Parathyroid adenoma (tissue), 2 donors: ENCODE results near the gene PLCB1.

ENCODE experiments used
- H2AFZ ChIP-seq: fragments of 300-600 bp; sonication (generic); one replicate; pipeline ENCODE4 v1.7.0; 2017; ENCODE audit warnings: antibody characterized with exemption, mild to moderate bottlenecking
- H3K27ac ChIP-seq: fragments of 300-600 bp; sonication (generic); one replicate; pipeline ENCODE4 v1.7.0; 2017
- H3K27me3 ChIP-seq: fragments of 300-600 bp; sonication (generic); one replicate; pipeline ENCODE4 v1.7.0; 2017; ENCODE audit warnings: low read length; ENCODE audit not compliant: control insufficient read depth, insufficient read depth
- H3K36me3 ChIP-seq: fragments of 300-600 bp; sonication (generic); one replicate; pipeline ENCODE4 v1.7.0; 2017; ENCODE audit warnings: low read length; ENCODE audit not compliant: control insufficient read depth, insufficient read depth
- H3K4me1 ChIP-seq: fragments of 300-600 bp; sonication (generic); one replicate; pipeline ENCODE4 v1.7.0; 2017; ENCODE audit warnings: control low read depth
- H3K4me2 ChIP-seq: fragments of 300-600 bp; sonication (generic); one replicate; pipeline ENCODE4 v1.7.0; 2017; ENCODE audit warnings: low read length
- H3K4me3 ChIP-seq: fragments of 300-600 bp; sonication (generic); one replicate; pipeline ENCODE4 v1.7.0; 2017; ENCODE audit warnings: low read depth, low read length
- H3K79me2 ChIP-seq: fragments of 300-600 bp; sonication (generic); one replicate; pipeline ENCODE4 v1.7.0; 2017; ENCODE audit warnings: control low read depth
- H3K9ac ChIP-seq: fragments of 300-600 bp; sonication (generic); one replicate; pipeline ENCODE4 v1.7.0; 2017; ENCODE audit warnings: mild to moderate bottlenecking
- H3K9me3 ChIP-seq: fragments of 300-600 bp; sonication (generic); one replicate; pipeline ENCODE4 v1.7.0; 2017; ENCODE audit warnings: low read length; ENCODE audit not compliant: control insufficient read depth
- TF ChIP-seq, protein P1 (sequence below): fragments of 300-600 bp; sonication (generic); IDR thresholded peaks from one replicate; pipeline ENCODE4 v1.7.0; 2017; ENCODE audit warnings: antibody characterized with exemption, mild to moderate bottlenecking
- donor health status: primary hyperparathyroidism.

The PLCB1 gene

DNA sequence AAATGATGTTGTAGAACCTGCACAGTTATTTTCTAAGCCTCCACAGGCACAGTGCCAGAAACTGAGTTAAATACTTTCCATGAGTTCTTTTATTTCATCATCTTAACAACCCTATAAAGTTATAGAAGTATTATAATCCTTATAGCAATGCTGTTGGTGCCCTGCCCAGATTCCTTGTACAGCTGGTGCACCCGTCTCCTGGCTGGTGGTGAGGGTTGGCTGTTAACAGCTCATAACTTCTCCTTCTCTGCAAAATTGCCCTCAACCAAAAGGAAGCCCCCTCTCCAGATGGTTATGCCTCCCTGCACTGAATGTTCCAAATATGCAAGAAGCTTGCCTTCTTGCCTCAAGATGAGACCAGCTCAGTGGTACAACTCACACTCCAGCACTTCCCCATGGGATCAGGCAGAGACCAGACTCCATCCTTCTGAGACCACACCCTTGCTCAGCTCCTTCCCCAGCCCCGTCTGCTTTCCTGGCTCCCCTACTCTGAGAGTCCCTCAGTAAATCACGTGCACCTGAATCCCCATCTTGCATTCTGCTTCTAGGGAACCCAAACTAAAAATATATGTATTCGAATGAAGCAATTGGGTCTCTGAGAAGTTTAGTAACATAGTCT, 632.4 kb downstream of the PLCB1 start:
- H3K9ac ChIP-seq: no peak overlapping the region
- H3K36me3 ChIP-seq: no peaks in the 10 kb centered on the region
- no peak overlapping the region for H3K27ac ChIP-seq
- no peaks in the 10 kb centered on the region for H3K9me3 ChIP-seq
- H3K4me1 ChIP-seq: peaks cover 4% of the 10 kb centered on the region
- H3K4me2 ChIP-seq: no peak overlapping the region
- TF ChIP-seq, protein P1, sequence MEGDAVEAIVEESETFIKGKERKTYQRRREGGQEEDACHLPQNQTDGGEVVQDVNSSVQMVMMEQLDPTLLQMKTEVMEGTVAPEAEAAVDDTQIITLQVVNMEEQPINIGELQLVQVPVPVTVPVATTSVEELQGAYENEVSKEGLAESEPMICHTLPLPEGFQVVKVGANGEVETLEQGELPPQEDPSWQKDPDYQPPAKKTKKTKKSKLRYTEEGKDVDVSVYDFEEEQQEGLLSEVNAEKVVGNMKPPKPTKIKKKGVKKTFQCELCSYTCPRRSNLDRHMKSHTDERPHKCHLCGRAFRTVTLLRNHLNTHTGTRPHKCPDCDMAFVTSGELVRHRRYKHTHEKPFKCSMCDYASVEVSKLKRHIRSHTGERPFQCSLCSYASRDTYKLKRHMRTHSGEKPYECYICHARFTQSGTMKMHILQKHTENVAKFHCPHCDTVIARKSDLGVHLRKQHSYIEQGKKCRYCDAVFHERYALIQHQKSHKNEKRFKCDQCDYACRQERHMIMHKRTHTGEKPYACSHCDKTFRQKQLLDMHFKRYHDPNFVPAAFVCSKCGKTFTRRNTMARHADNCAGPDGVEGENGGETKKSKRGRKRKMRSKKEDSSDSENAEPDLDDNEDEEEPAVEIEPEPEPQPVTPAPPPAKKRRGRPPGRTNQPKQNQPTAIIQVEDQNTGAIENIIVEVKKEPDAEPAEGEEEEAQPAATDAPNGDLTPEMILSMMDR: no peak
- H3K79me2 ChIP-seq: no peaks in the 10 kb centered on the region
- H2AFZ ChIP-seq: no peak overlapping the region
- H3K27me3 ChIP-seq: no peaks in the 10 kb centered on the region
- no peak overlapping the region for H3K4me3 ChIP-seq

DNA sequence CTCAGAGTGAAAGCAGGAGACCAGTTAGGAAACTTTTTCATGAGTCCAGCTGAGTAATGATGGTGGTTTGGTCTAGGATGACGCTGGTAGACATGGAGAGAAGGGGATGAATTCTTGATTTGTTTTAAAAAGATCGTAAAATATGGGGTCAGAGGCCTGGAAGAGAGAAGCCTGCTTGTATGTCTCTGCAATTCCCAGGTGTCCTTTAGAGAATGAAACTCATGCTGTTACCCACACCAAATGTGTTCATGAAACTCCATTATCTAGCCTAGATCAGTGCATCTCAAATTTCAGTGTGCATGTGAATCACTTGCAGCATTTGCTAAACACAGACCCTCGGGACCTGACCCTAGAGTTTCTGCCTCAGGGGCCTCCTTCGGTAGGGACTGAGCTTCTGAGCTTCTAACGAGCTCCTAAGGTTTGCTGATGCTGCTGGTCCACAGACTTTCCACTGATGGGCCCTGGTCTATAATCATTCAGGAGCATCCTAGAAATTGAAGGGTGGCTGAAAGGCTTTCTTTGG, 634.9 kb downstream of the PLCB1 start:
- no peak overlapping the region for H2AFZ ChIP-seq
- TF ChIP-seq, protein P1: no peak
- H3K4me1 ChIP-seq: peaks cover 4% of the 10 kb centered on the region

DNA sequence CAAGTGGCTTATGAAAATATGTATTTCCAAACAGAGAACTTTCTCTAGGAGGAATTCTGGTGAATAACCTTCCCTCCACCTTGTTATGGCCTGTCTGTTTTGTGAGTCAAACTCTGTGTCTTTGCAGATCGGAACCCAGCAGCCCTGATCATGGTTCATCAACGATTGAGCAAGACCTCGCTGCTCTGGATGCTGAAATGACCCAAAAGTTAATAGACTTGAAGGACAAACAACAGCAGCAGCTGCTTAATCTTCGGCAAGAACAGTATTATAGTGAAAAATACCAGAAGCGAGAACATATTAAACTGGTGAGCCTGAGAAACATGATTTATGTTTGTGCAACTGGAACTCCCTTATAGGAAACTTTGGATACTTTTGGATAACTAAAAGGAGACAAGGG, 642.3 kb downstream of the PLCB1 start:
- TF ChIP-seq, protein P1: no peak
- Histone ChIP-seq H3K27me3 (no peaks in the 10 kb centered on the region), H3K4me1 (no peaks in the 10 kb centered on the region), H3K4me3 (no peak overlapping the region), H3K79me2 (no peaks in the 10 kb centered on the region), H3K27ac (no peak overlapping the region), H3K36me3 (no peaks in the 10 kb centered on the region), H3K9ac (no peak overlapping the region), H3K9me3 (no peaks in the 10 kb centered on the region), H2AFZ (no peak overlapping the region), H3K4me2 (no peak overlapping the region)

More for the DNA sequence above, 634.9 kb downstream of the PLCB1 start:
- Histone ChIP-seq H3K27ac (no peak overlapping the region), H3K27me3 (no peaks in the 10 kb centered on the region), H3K4me3 (no peak overlapping the region), H3K4me2 (no peak overlapping the region), H3K36me3 (no peaks in the 10 kb centered on the region), H3K79me2 (no peaks in the 10 kb centered on the region), H3K9ac (no peak overlapping the region), H3K9me3 (no peaks in the 10 kb centered on the region)

DNA sequence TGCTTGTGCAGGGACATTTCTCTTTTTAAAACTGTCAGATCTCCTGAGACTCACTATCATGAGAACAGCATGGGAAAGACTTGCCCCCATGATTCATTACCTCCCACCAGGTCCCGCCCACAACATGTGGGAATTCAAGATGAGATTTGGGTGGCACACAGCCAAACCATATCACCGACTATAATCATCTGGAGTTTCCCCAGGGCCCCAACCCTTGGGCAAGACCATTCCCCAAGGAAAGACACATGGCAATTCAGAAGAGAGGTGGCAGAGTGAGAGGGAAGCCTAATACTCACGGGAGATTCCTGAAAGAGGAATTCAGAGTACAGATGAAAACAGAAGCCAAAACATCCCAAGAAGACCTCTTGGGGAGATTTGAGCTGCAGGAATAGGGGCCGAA, 645.8 kb downstream of the PLCB1 start:
- Histone ChIP-seq H3K4me2 (no peak overlapping the region), H3K27ac (no peak overlapping the region), H3K4me3 (no peak overlapping the region), H3K9me3 (no peaks in the 10 kb centered on the region), H3K4me1 (no peaks in the 10 kb centered on the region), H3K36me3 (no peaks in the 10 kb centered on the region), H3K27me3 (no peaks in the 10 kb centered on the region), H3K79me2 (no peaks in the 10 kb centered on the region), H3K9ac (no peak overlapping the region), H2AFZ (no peak overlapping the region)
- TF ChIP-seq, protein P1: no peak

DNA sequence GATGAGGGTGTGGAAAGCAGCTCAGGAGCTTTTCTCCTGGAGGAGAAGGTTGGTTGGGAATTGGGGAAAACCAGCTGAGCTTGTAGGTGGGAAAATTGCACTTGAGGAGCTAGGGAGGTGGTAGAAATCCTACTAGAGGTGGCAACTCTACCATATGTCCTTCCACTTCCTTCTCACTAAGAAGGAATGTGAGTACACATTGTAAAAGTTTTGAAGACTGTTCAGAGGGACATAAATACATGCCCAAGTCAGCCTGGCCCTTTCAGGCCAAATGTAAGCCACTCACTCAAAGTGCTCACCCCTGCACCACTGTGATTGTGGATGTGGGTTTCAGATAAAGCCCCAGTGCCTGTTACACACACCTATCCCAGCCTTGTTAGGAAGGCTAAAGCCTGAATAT, 646.3 kb downstream of the PLCB1 start:
- Histone ChIP-seq H3K27me3 (no peaks in the 10 kb centered on the region), H3K36me3 (no peaks in the 10 kb centered on the region), H3K4me2 (no peak overlapping the region), H3K9ac (no peak overlapping the region), H3K9me3 (no peaks in the 10 kb centered on the region), H3K4me1 (no peaks in the 10 kb centered on the region), H2AFZ (no peak overlapping the region), H3K4me3 (no peak overlapping the region), H3K79me2 (no peaks in the 10 kb centered on the region), H3K27ac (no peak overlapping the region)
- TF ChIP-seq, protein P1: no peak
